A172 (cell line): ENCODE results near the gene SLC36A3. TPM values are rescaled to one million over a fixed set of nuclear protein-coding genes. Genes with fewer than 3 reads are reported as not detected.
A peak's percentile ranks its signal among the peaks of the same experiment; 100 is the strongest.

ENCODE experiments used
- DNase-seq: peaks from one replicate; pipeline ENCODE4 v3.0.0-alpha.2; 2015; ENCODE audit warnings: low spot score
- total RNA-seq: library from RNA; depleted of rRNA; stranded (reverse); fragments of >200 nt; shearing (Covaris generic); gene quantifications from 2 replicates; pipeline ENCODE4 v1.2.3, GENCODE V29; 2014

Gene SLC36A3
- total RNA-seq, 1 experiment from 2014 or later, result not detected

- peak; percentile 63 for DNase-seq
These were observed 5.3 kb downstream of the SLC36A3 start for GRCh38 chr5:151298063-151298855.

- no peak for DNase-seq
These were observed 6.6 kb downstream of the SLC36A3 start for GRCh38 chr5:151296974-151297373.

- no peak for DNase-seq
These were observed 7.1 kb downstream of the SLC36A3 start for GRCh38 chr5:151296478-151296830.

GRCh38 chr5:151295791-151296477 lies 7.6 kb downstream of the SLC36A3 start:
- no peak for DNase-seq

GRCh38 chr5:151295138-151295537 lies 8.4 kb downstream of the SLC36A3 start:
- no peak for DNase-seq

- no peak for DNase-seq
These were observed 9.9 kb downstream of the SLC36A3 start for GRCh38 chr5:151293624-151294023.

- peak; percentile 35 for DNase-seq
These were observed 15.4 kb downstream of the SLC36A3 start for GRCh38 chr5:151288180-151288579.

GRCh38 chr5:151286246-151286645 lies 17.3 kb downstream of the SLC36A3 start:
- DNase-seq, result no peak

- DNase-seq, result no peak
These were observed 17.9 kb downstream of the SLC36A3 start for GRCh38 chr5:151285683-151286082.

GRCh38 chr5:151284392-151284967 lies 19.1 kb downstream of the SLC36A3 start:
- DNase-seq, result no peak

- no peak for DNase-seq
These were observed 20.3 kb downstream of the SLC36A3 start for GRCh38 chr5:151283120-151283825.

- no peak for DNase-seq
These were observed 22.4 kb downstream of the SLC36A3 start for GRCh38 chr5:151281001-151281639.

GRCh38 chr5:151280443-151280842 lies 23.1 kb downstream of the SLC36A3 start:
- no peak for DNase-seq

- no peak for DNase-seq
These were observed 24.7 kb downstream of the SLC36A3 start for GRCh38 chr5:151278845-151279244.

GRCh38 chr5:151275803-151276202 lies 27.8 kb downstream of the SLC36A3 start:
- DNase-seq, result no peak

GRCh38 chr5:151274666-151275065 lies 28.9 kb downstream of the SLC36A3 start:
- no peak for DNase-seq

GRCh38 chr5:151271336-151271735 lies 32.2 kb downstream of the SLC36A3 start:
- no peak for DNase-seq

GRCh38 chr5:151270599-151270998 lies 33.0 kb downstream of the SLC36A3 start:
- DNase-seq, result peak; percentile 40

GRCh38 chr5:151267491-151268260 lies 35.9 kb downstream of the SLC36A3 start:
- no peak for DNase-seq

- DNase-seq, result peak; percentile 56
These were observed 39.5 kb downstream of the SLC36A3 start for GRCh38 chr5:151264113-151264512.

GRCh38 chr5:151262532-151262931 lies 41.0 kb downstream of the SLC36A3 start:
- DNase-seq, result no peak
